Mononuclear cell (primary cell): Measurements from ENCODE around the gene STK11. TPM values are rescaled to one million over a fixed set of nuclear protein-coding genes. Genes with fewer than 3 reads are reported as not detected.
"Not testable (repeated sequence)": the region's sequence is repeated elsewhere in the genome, so short reads cannot be mapped to it uniquely, and the experiment has no call there.

Source experiments
- H3K27me3 ChIP-seq: 2 replicates; pipeline ENCODE4 v1.6.0; 2011; ENCODE audit warnings: low read length, control low read depth; ENCODE audit not compliant: insufficient read depth
- H3K4me1 ChIP-seq: 2 replicates; pipeline ENCODE4 v1.5.1; 2011; ENCODE audit warnings: mild to moderate bottlenecking, low read length, control low read depth; ENCODE audit not compliant: insufficient read depth
- H3K4me3 ChIP-seq: 2 replicates; pipeline ENCODE4 v1.5.1; 2011; ENCODE audit warnings: mild to moderate bottlenecking, low read length, moderate library complexity
- H3K9me3 ChIP-seq: 2 replicates; pipeline ENCODE4 v1.5.1; 2011; ENCODE audit warnings: low read depth, mild to moderate bottlenecking, control low read depth, low read length
- total RNA-seq: library from RNA; depleted of rRNA; stranded (reverse); fragments of >200 nt; gene quantifications from one replicate; pipeline ENCODE4 v1.2.3, GENCODE V29; 2012

STK11 gene
- total RNA-seq, 1 donor = 36.7 TPM

DNA sequence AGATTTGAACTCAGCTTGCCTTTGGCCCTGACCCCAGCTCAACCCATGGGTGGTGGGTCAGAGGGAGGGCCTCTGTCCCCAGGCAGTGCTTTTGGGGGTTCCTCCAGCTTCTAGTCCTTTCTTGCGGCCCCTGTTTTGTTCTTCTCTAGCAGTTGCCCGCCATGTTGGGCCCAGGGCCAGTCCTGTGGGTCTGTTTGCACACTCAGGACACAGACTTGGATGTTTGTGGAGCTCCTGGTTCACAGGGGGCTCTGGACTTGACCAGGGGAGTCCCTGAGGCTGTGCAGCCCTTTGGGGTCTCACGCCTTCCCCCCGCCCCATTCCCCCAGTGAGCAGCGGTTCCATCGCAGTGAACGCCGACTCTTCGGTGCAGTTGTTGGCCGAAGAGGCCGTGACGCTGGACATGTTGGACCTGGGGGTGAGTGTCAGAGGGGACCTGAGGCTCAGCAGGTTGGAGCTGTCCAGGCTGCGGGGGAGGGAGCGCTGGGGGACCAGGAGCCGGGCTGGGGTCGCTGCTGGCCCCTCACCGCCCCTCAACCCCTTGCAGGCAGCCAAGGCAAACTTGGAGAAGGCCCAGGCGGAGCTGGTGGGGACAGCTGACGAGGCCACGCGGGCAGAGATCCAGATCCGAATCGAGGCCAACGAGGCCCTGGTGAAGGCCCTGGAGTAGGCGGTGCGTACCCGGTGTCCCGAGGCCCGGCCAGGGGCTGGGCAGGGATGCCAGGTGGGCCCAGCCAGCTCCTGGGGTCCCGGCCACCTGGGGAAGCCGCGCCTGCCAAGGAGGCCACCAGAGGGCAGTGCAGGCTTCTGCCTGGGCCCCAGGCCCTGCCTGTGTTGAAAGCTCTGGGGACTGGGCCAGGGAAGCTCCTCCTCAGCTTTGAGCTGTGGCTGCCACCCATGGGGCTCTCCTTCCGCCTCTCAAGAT, 38.5 kb downstream of the STK11 start:
- peak overlapping the region; percentile 15 for H3K4me3 ChIP-seq
- H3K27me3 ChIP-seq = no peaks in the 10 kb centered on the region
- H3K9me3 ChIP-seq = no peaks in the 10 kb centered on the region
- peaks cover 61% of the 10 kb centered on the region for H3K4me1 ChIP-seq

DNA sequence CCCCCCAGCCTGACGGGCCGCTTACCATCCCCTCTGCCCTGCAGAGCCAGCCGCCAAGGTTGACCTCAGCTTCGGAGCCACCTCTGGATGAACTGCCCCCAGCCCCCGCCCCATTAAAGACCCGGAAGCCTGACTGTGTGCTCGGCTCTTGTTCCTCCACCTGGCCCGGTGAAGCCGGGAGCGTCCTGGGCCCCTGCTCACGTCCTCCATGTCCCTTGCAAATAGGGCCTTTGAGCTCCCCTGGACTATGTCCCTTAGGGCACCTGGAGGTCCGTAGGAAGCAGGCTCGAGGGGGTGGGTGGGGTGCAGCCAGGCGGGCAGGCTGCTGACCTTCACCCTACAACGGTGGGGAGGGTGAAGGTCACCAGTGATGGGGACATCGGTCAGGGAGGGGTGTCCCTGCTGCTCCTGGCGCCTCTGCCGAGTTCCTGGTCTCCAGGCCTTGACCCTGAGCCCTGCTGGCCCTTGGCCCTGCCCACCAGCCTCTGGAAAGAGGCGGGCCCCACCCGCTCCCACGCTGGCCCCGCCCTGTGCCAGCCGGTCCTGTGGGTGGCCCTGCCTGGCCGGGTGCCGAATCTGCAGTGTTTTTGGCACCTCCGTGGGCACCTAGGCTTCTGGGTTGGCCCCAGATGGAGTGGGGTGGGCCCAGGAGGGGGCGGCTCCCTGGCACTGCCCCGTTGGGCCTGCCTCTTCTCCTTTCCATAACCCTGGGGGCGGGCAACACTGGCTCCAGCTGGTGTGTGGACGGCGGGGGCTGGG, 39.3 kb downstream of the STK11 start:
- Histone ChIP-seq H3K9me3 (no peaks in the 10 kb centered on the region), H3K27me3 (no peaks in the 10 kb centered on the region), H3K4me3 (peak overlapping the region; percentile 15), H3K4me1 (peaks cover 61% of the 10 kb centered on the region)

DNA sequence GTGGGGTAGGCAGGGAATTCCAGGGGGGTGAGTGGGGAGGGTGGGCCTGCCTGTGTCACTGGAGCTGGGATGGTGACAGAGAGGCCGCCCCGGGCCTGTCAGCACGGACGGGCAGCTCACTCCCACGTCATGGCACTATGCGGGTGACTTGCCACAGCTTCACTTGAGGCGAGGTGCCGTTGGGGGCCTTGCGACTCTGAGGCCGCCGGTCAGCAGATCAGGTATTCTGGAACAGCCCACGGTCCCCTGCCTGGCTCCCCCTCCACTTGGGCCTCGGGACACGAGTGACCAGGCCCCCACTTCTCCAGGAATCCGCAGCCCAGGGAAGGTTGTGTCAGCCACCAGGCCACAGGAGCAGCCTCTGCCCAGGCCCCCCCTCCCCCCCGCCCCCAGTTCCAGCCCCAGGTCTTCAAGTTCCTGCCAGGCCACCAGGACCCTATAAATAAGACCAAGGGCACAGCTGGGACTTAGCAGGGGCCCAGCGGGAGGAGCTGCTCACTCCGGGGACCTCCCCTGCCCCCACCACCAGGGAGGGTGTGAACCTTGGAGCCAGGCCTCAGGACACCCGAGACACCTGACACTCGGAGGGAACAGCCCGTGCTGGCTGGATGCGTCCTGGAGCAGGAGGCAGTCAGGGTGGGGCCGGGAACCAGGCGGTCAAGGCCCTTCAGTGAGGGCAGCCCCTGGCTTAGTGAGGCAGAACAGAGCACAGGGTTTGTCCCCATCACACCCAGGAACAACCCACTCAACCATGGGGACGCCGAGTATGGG, 40.1 kb downstream of the STK11 start:
- no peak overlapping the region for H3K4me3 ChIP-seq
- H3K9me3 ChIP-seq = no peaks in the 10 kb centered on the region
- H3K27me3 ChIP-seq = no peaks in the 10 kb centered on the region
- H3K4me1 ChIP-seq = peaks cover 57% of the 10 kb centered on the region

DNA sequence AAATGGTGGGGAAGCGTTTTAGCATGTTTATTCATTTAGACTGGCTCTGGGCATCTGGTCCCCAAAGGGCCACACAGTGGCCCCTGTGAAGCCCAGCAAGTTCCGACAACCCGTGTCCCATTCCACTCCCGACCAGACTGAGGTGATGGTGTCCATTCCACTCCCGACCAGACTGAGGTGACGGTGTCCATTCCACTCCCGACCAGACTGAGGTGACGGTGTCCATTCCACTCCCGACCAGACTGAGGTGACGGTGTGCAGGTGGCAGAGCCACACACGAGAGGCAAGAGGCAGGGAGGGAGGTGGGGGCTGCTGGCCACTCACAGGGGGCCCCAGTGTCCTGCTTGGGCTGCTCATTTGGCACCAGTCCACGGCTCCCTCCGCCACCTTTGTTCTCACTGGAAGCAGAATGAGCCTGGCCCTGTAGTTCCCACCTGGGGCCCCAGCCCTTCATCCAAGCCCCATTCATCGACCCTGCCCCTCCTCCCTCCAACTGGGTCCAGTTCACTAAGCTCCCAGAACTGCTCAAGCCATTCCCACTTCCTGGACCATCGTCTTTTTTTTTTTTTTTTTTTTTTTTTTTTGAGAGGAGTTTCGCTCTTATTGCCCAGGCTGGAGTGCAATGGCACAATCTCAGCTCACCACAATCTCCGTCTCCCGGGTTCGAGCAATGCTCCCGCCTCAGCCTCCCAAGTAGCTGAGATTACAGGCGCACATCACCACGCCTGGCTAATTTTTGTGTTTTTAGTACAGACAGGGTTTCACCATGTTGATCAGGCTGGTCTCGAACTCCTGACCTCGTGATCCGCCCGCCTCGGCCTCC, 40.9 kb downstream of the STK11 start:
- peaks cover 49% of the 10 kb centered on the region for H3K4me1 ChIP-seq
- not testable (repeated sequence) for H3K9me3 ChIP-seq, H3K4me3 ChIP-seq, H3K27me3 ChIP-seq

DNA sequence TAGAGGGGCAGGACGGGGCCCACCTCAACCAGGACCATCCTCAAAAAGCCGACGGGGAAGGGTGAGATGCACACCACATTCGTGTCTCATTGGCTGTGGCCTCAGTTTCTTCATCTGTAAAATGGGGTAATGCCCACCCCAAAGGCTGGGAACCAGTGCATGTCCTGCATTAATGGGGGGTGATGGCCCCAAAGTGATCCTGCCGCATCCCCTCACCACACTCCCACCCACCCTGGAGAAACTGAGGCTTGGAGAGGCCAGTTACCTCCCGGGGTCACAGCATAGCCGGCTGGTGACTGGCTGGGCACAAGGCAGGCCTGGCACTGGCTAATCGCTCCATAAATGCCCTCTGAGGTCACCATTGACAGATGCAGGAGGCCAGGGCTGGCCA, 42.2 kb downstream of the STK11 start:
- Histone ChIP-seq H3K9me3 (no peaks in the 10 kb centered on the region), H3K4me3 (peak overlapping the region; percentile 52), H3K27me3 (no peaks in the 10 kb centered on the region), H3K4me1 (peaks cover 39% of the 10 kb centered on the region)

DNA sequence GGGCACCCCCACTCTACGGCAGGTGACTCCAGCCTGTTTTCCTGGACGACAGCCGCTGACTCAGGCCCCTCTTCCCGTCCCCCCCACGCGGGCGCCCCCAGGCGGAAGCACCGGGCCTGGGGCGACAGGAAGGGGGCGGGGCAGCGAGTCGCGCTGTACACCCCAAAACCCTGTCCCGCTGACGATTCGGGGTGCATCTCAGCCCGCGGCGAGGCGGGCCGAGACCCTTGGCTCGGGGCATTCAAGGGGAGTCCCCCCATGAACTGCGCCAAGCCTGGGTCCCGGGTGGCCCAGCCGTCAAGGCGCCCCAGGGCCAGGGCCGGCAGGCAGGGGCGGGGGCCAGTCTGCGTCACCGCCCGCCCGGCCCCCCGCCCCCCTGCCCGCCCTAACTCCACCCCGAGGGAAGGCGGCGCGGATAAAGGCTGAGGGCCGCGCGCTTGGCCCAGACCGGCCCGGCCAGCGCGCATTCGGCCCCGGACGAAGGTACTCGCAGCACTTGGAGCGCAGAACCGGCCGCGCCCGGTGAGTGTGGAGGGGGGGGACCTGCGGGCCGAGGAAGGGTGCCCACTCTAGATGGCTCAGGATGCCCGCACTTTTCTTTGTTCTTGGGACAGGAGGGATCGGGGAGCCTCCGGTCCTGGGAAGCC, 42.7 kb downstream of the STK11 start, which contains the start of gene MIDN:
Gene MIDN, plus strand, starts transcription at position 445 of the 647 bp plus-strand sequence. CDS start 1,714 bp downstream, outside the sequence.
- H3K4me3 ChIP-seq = peak within 1 kb of the TSS; percentile 52
- no peaks in the 10 kb centered on the region for H3K27me3 ChIP-seq
- H3K4me1 ChIP-seq = peaks cover 35% of the 10 kb centered on the region

DNA sequence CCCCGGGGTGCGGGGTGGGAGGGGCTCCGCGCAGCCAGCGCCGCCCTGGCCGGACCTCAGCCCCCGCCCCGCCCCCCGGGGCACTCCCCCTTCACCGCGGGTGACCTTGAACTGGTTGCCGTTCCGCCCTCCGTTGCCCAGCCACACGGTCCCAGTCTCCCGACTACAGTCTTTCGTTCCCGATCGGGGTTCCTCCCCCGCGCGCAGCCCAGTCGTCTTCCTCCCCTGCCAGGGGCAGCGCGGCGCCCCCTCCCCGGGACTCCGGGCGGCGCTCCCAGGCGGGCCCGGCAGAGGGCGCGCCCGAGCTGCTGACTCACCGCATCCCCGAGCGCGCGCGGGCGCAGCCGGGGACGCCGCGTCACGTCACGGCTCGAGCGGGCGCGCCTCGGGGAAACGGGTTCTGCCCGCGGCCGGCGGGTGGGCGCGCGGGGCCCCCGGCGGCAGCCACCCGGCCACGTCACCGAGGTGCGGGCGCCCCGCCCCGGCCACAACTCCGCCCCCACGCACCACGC, 43.3 kb downstream of the STK11 start:
- Histone ChIP-seq H3K4me3 (peak overlapping the region; percentile 52), H3K27me3 (no peaks in the 10 kb centered on the region), H3K4me1 (peaks cover 35% of the 10 kb centered on the region), H3K9me3 (no peaks in the 10 kb centered on the region)

More for the DNA sequence above, 42.7 kb downstream of the STK11 start, which contains the start of gene MIDN:
- no peaks in the 10 kb centered on the region for H3K9me3 ChIP-seq

DNA sequence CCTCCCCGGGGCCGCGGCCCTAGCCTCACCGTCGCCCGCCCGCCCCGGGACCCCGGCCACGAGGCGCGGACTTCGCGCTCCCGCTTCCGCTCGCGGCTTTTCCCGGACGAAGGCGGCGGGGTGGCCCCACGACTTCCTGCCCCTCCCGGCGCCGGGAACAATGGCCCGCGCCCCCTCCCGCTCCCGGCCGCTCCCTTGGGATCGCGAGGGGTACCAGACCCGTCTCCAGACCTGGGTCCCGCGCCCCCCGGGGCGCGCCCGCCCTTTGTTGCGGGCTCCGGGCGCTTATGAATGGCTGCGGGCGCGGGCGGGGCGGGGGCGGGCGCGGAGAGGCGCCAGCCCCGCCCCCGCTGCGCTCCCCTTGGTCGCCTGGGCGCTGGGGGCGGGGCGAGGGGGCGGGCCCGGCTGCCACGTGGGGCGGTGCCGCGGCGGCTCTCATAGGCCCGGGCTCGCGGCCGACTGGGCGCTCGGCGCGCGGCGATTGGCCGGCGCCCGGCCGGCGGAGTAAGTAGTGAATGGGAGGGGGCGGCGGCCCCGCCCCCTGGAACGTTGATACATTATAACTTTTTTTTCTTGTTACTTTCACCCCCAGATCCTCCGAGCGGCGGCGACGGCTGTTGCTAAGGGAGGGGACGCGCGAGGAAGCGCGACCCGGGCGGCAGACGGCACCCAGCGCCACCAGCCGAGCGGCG, 43.9 kb downstream of the STK11 start:
- peak overlapping the region; percentile 91 for H3K4me3 ChIP-seq
- peaks cover 35% of the 10 kb centered on the region for H3K4me1 ChIP-seq
- no peaks in the 10 kb centered on the region for H3K27me3 ChIP-seq
- no peaks in the 10 kb centered on the region for H3K9me3 ChIP-seq

DNA sequence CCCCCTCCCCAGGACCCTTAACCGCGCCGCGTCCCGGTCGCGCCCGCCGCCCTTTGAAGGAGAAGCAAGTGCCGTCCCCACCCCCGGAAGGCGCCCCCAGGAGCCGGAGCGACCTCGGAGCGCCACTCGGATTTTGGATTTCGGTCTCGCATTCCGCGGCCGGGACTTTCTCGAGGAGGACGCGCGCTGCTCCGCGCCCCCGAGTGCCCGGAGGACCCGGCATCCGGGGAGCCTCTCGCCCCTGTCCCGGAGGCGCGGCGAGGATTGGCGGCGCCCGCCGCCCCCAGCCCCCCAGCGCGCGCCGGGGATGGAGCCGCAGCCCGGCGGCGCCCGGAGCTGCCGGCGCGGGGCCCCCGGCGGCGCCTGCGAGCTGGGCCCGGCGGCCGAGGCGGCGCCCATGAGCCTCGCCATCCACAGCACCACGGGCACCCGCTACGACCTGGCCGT, 44.4 kb downstream of the STK11 start:
- Histone ChIP-seq H3K4me1 (peaks cover 35% of the 10 kb centered on the region), H3K9me3 (no peaks in the 10 kb centered on the region), H3K27me3 (no peaks in the 10 kb centered on the region), H3K4me3 (peak overlapping the region; percentile 91)

DNA sequence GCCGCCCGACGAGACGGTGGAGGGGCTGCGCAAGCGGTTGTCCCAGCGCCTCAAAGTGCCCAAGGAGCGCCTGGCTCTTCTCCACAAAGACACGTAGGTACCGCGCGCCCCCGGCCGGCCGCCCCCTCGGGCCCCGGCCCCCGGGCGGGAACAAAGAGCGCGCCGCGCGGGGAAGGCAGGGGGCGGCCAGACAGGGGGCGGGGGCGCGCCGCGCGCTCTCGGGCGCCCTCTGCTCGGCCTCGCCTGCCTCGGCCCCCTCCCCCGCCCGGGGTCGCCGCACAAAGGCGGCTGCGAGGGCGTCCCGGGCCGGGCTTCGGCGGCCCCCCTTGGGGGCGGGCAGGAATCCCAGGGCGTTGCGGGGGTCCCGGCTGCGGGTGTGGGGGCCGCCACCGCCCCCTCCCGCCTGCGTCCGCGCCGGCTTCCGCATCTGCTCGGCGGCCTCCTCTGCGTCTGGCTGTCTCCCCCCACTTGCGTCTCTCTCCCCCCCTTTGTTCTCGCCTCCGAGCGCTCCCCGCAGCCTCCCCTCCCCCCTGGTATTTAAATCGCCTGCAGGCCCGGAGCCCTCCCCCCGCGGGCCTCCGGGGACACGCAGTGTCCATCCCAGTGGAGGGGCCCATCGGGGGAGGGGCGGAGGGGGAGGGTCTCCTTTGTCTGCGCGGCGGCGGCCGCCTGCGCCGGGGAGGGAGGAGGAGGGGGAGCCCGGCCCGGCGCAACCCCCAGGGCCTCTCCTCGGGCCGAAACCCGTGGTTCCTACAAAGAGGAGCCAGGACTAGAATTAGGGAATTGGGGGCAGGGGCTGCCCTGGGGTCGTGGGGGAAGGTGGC, 45.1 kb downstream of the STK11 start:
- H3K4me1 ChIP-seq = peaks cover 36% of the 10 kb centered on the region
- peak overlapping the region; percentile 91 for H3K4me3 ChIP-seq
- H3K9me3 ChIP-seq = no peaks in the 10 kb centered on the region
- no peaks in the 10 kb centered on the region for H3K27me3 ChIP-seq

DNA sequence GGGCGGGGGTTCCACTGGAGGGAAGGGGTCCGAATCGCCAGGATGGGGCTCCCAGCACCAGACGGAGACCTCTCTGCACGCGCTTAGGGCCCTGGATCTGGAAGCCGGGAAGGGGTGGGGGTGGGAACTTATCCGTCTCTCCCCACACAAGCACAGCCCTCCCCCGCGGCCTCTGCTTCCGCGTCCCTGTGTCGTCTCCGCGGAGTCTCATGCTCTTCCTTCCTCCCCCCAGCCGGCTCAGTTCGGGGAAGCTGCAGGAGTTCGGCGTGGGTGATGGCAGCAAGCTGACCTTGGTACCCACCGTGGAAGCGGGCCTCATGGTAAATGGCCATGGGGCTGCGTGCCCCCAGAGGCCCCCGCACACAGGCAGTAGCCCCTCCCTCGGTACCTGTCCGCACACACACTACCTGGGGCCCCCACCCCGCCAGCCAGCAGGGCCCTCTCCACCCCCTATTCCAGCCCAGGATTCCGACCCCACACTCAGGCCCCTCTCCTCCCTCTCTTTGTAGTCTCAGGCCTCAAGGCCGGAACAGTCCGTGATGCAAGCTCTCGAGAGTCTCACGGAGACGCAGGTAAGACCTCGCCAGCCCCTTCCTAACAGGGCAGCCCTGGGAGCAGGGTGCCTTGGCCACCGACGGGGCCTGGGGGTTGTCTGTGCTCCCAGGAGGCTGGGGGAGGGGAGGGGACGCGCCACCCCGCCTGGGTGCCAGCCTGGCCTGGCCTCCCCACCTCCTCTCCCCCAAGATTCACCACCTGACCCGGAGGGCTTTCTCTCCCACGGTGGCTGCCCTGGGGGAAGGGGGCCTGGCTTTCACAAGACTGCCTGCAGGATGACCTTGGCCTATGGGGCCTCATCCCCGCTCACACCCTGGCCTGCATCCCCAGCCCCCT, 46.0 kb downstream of the STK11 start:
- Histone ChIP-seq H3K4me3 (peak overlapping the region; percentile 91), H3K27me3 (no peaks in the 10 kb centered on the region), H3K4me1 (peaks cover 45% of the 10 kb centered on the region), H3K9me3 (no peaks in the 10 kb centered on the region)
